Activated CD4-positive, alpha-beta T cell treated with anti-CD3 and anti-CD28 coated beads, Interleukin-2, amount 10 ng/mL, durations not matched to agents 24 days and 14 days (primary cell): ENCODE results near the gene CABLES1. TPM values are rescaled to one million over a fixed set of nuclear protein-coding genes. Genes with fewer than 3 reads are reported as not detected.
"Not testable (repeated sequence)": the region's sequence is repeated elsewhere in the genome, so short reads cannot be mapped to it uniquely, and the experiment has no call there.

ENCODE experiments used
- DNase-seq: peaks from one replicate; pipeline ENCODE4 v3.0.0; 2022
- H3K27ac Mint-ChIP-seq: one replicate; pipeline ENCODE4 v1.8.0; 2022; ENCODE audit warnings: mild to moderate bottlenecking, mixed read lengths
- H3K27me3 Mint-ChIP-seq: one replicate; pipeline ENCODE4 v1.8.0; 2022; ENCODE audit warnings: mixed read lengths
- H3K36me3 Mint-ChIP-seq: one replicate; pipeline ENCODE4 v1.8.0; 2022; ENCODE audit warnings: low read depth, mild to moderate bottlenecking, mixed read lengths
- H3K4me1 Mint-ChIP-seq: one replicate; pipeline ENCODE4 v1.8.0; 2021; ENCODE audit warnings: mixed read lengths
- H3K4me3 Mint-ChIP-seq: one replicate; pipeline ENCODE4 v1.8.0; 2022; ENCODE audit warnings: mild to moderate bottlenecking, moderate library complexity, mixed read lengths
- H3K9me3 Mint-ChIP-seq: one replicate; pipeline ENCODE4 v1.8.0; 2021; ENCODE audit warnings: mixed read lengths
- intact Hi-C: fragments of 100-400 bp; cut with micrococcal nuclease; formaldehyde crosslinking; loops from one replicate; pipeline ENCODE4 v1.15.1; 2023
- total RNA-seq: library from RNA; stranded (reverse); gene quantifications from 2 replicates; pipeline ENCODE4 v1.2.3, GENCODE V29; 2022

CABLES1 gene
- total RNA-seq, 1 donor from 2014 or later = 6.4 TPM

GRCh38 chr18:23102493-23103261 lies 32.6 kb upstream of the CABLES1 start:
- Mint-ChIP-seq H3K4me1 (no peaks in the 10 kb centered on the region), H3K27me3 (peaks cover 4% of the 10 kb centered on the region)
- intact Hi-C loops = no loop called here

DNA sequence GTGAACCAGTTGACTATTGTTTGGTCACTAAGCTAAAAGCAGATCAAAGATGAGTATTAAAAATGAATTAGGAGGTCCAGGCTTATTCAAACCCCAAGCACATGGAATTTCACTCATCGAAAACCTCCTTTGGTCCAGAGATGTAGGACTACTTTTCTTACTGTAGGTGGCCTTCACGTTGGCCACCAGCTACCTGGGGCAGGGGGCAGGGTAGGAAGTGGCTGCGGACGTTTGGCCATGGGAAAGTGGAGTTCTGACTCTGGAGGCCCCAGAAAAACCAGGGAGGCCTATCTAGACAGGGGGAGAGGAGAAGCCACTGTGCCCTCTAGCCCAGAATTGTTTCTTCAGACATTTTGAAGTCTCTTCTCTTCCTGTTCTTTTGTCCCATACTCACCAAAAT lies 31.8 kb upstream of the CABLES1 start:
- Mint-ChIP-seq H3K9me3 (no peaks in the 10 kb centered on the region), H3K27me3 (peaks cover 4% of the 10 kb centered on the region), H3K4me3 (no peak overlapping the region), H3K36me3 (no peaks in the 10 kb centered on the region), H3K27ac (no peak overlapping the region), H3K4me1 (no peaks in the 10 kb centered on the region)
- DNase-seq = no peak
- intact Hi-C loops = no loop called here

More at GRCh38 chr18:23102493-23103261, 32.6 kb upstream of the CABLES1 start:
- Mint-ChIP-seq H3K27ac (no peak overlapping the region), H3K9me3 (no peaks in the 10 kb centered on the region), H3K36me3 (no peaks in the 10 kb centered on the region), H3K4me3 (no peak overlapping the region)
- DNase-seq = no peak

- H3K4me3 Mint-ChIP-seq = no peak overlapping the region
- no peaks in the 10 kb centered on the region for H3K4me1 Mint-ChIP-seq
- H3K27me3 Mint-ChIP-seq = peaks cover 4% of the 10 kb centered on the region
- no peak overlapping the region for H3K27ac Mint-ChIP-seq
- H3K36me3 Mint-ChIP-seq = no peaks in the 10 kb centered on the region
- intact Hi-C loops = no loop called here
- no peak for DNase-seq
- H3K9me3 Mint-ChIP-seq = no peaks in the 10 kb centered on the region
Observed at GRCh38 chr18:23105030-23105429, 30.3 kb upstream of the CABLES1 start.

DNA sequence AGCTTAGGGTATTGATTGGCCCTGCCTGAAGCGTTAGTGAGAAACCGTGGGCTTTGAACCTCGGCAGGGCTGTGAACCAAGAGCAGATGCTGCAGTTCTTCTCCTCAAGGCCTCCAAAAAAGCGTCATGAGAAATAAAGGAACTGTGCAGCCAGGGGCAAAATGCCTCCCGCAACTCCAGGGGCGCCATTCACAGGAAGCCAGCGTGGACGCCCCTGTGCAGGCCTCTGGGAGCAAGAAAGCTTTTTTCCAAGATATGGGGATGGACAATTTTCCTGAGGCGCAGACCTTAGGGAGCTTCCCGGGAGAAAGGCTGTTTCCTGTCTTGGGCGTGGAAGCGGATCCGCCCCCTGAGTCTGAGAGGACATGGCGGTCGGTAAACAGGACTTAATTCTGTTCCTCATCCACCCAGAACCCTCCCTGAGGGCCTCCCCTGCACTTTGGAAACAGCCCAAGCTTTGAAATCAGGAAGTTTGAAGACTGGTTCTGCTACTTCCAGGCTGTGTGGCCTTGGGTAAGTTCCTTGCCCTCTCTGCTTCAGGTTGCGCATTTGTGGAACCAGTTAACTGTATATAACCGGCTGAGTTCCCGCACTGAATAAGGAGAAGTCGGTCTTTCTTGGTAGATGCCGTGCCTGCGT lies 29.6 kb upstream of the CABLES1 start:
- no peak for DNase-seq
- Mint-ChIP-seq H3K27me3 (peaks cover 4% of the 10 kb centered on the region), H3K4me1 (no peaks in the 10 kb centered on the region), H3K4me3 (no peak overlapping the region), H3K36me3 (no peaks in the 10 kb centered on the region), H3K27ac (no peak overlapping the region), H3K9me3 (no peaks in the 10 kb centered on the region)
- intact Hi-C loops = no loop called here

- intact Hi-C loops = no loop called here
- H3K36me3 Mint-ChIP-seq = no peaks in the 10 kb centered on the region
- DNase-seq = no peak
Observed at GRCh38 chr18:23106575-23106974, 28.7 kb upstream of the CABLES1 start.

DNA sequence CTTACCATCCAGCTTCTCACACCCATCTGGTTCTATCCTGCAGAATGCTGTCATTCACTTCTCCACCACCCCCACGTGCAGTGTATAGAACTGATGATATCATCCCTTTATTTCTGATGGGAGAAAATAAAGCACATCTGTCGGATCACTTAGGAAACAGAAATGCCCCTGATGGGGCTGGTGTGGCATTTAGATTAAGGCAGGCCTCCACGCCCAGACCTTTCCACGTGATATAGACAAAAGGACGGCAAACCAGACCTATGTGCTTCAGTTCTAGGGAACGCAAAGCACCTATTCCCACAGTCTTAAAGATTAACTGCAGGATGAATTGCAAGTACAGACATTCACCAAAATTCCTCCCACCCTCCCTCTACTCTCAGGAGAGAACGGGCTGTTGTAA lies 27.6 kb upstream of the CABLES1 start:
- DNase-seq = no peak
- peaks cover 2% of the 10 kb centered on the region for H3K36me3 Mint-ChIP-seq
- H3K27ac Mint-ChIP-seq = no peak overlapping the region
- intact Hi-C loops = no loop called here
- H3K27me3 Mint-ChIP-seq = peaks cover 12% of the 10 kb centered on the region
- H3K4me3 Mint-ChIP-seq = no peak overlapping the region
- H3K9me3 Mint-ChIP-seq = peaks cover 8% of the 10 kb centered on the region
- no peaks in the 10 kb centered on the region for H3K4me1 Mint-ChIP-seq

More at GRCh38 chr18:23106575-23106974, 28.7 kb upstream of the CABLES1 start:
- Mint-ChIP-seq H3K27me3 (peaks cover 9% of the 10 kb centered on the region), H3K4me1 (no peaks in the 10 kb centered on the region), H3K4me3 (no peak overlapping the region), H3K9me3 (peaks cover 5% of the 10 kb centered on the region), H3K27ac (no peak overlapping the region)

DNA sequence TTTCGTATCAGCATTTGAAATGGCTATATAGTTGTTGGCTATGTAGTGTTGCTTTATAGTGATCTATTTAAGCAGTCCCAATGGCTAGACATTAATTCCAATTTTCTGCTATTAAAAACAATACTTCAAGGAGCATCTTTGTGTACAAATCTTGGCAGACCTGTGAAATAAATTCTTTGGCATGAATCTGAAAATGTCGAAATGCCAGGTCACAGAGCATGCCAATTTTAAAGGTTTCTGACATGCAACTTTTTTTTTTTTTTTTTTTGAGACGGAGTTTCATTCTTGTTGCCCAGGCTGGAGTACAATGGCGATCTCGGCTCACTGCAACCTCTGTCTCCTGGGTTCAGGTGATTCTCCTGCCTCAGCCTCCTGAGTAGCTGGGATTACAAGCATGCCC lies 26.8 kb upstream of the CABLES1 start:
- DNase-seq = no peak
- Mint-ChIP-seq H3K36me3 (peaks cover 2% of the 10 kb centered on the region), H3K4me3 (no peak overlapping the region), H3K27me3 (peaks cover 14% of the 10 kb centered on the region), H3K4me1 (no peaks in the 10 kb centered on the region), H3K9me3 (peaks cover 9% of the 10 kb centered on the region), H3K27ac (no peak overlapping the region)
- intact Hi-C loops = no loop called here

GRCh38 chr18:23109163-23109562 lies 26.1 kb upstream of the CABLES1 start:
- peaks cover 17% of the 10 kb centered on the region for H3K27me3 Mint-ChIP-seq
- DNase-seq, H3K27ac Mint-ChIP-seq, H3K36me3 Mint-ChIP-seq, H3K9me3 Mint-ChIP-seq, H3K4me1 Mint-ChIP-seq, intact Hi-C loops, H3K4me3 Mint-ChIP-seq: not testable (repeated sequence)

DNA sequence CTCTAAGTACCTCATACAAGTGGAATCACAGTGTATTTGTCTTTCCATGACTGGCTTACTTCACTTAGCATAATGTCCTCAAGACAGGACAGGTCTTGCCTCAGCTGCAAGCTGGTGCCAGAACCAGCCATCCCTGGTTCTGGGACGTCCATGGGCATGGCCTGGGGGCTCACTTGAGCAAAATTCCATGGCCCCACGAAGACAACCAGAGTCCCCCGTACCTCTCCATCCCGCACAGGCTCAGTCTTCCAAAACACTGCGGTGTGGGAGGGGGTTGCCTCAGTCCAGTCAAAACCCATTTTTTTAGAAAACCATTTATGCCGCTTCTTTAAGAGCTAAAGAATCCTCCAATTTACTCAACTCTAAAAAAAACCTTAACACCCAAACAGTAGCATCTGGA lies 21.7 kb upstream of the CABLES1 start:
- peaks cover 9% of the 10 kb centered on the region for H3K9me3 Mint-ChIP-seq
- H3K4me3 Mint-ChIP-seq = no peak overlapping the region
- intact Hi-C loops = no loop called here
- DNase-seq = no peak
- peaks cover 3% of the 10 kb centered on the region for H3K4me1 Mint-ChIP-seq
- H3K36me3 Mint-ChIP-seq = peaks cover 2% of the 10 kb centered on the region
- peaks cover 23% of the 10 kb centered on the region for H3K27me3 Mint-ChIP-seq
- no peak overlapping the region for H3K27ac Mint-ChIP-seq

DNA sequence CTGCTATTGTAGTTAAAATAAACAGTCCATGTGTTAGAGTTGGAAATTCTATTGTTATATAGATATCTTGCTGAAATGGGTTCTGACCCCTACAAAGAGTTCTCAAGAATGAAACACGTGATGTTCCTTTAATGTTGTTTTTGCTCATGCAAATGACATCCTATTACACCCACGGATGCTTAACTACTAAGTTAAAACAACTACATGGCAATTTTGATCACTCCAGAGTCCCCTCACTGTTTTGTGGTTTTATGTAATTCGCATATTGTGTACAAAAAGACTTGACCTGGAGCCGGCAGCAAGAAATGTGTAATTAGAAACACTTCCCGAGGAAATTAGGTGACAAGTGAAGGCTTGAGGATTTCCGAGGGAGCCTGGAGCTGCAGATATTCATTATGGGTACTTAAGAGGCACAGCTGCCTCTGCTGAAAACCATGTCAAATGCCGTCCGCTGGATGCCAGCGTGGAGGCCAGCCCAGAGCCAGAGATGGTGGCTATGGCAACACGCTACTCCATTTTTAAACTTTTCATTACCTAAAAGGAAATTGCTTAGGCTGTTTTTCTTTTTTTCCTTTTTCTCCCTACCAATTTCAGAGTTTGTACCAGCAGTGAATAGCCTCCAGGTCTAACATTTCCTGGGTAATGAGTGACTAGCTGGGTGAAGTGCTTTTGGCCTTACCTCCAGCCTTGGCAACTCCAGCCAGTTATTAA lies 21.0 kb upstream of the CABLES1 start:
- no peak for DNase-seq
- peaks cover 2% of the 10 kb centered on the region for H3K36me3 Mint-ChIP-seq
- peaks cover 24% of the 10 kb centered on the region for H3K27me3 Mint-ChIP-seq
- peaks cover 3% of the 10 kb centered on the region for H3K4me1 Mint-ChIP-seq
- peaks cover 9% of the 10 kb centered on the region for H3K9me3 Mint-ChIP-seq
- H3K4me3 Mint-ChIP-seq = no peak overlapping the region
- H3K27ac Mint-ChIP-seq = no peak overlapping the region
- intact Hi-C loops = no loop called here

DNA sequence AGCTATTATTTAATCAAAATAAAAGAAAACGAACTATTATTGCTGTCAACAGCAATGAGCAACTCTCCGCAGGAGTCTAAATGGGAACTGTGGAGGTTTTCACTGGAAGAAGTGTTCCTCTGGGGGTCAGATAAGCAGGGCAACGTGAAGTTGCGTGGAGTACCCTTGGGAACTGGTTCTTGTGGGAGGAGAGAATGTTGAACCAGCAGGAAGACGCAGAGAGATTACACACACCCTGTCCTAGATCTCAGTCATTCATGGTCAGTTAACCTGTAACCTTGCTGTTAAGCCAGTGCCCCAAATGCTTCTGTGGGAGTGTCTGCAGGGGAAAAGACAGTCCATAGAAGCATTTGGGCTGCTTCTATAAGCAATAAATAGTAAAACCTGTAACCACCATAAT lies 20.4 kb upstream of the CABLES1 start:
- H3K27me3 Mint-ChIP-seq = peaks cover 26% of the 10 kb centered on the region
- no peak overlapping the region for H3K4me3 Mint-ChIP-seq
- intact Hi-C loops = no loop called here
- no peak overlapping the region for H3K27ac Mint-ChIP-seq
- DNase-seq = no peak
- H3K36me3 Mint-ChIP-seq = peaks cover 2% of the 10 kb centered on the region
- peaks cover 9% of the 10 kb centered on the region for H3K9me3 Mint-ChIP-seq
- peaks cover 3% of the 10 kb centered on the region for H3K4me1 Mint-ChIP-seq

- no peak overlapping the region for H3K4me3 Mint-ChIP-seq
- peaks cover 2% of the 10 kb centered on the region for H3K36me3 Mint-ChIP-seq
- intact Hi-C loops = no loop called here
- no peak overlapping the region for H3K27ac Mint-ChIP-seq
- peaks cover 9% of the 10 kb centered on the region for H3K9me3 Mint-ChIP-seq
- DNase-seq = no peak
- H3K4me1 Mint-ChIP-seq = peaks cover 3% of the 10 kb centered on the region
- H3K27me3 Mint-ChIP-seq = peaks cover 26% of the 10 kb centered on the region
Observed at GRCh38 chr18:23115683-23116096, 19.6 kb upstream of the CABLES1 start.

DNA sequence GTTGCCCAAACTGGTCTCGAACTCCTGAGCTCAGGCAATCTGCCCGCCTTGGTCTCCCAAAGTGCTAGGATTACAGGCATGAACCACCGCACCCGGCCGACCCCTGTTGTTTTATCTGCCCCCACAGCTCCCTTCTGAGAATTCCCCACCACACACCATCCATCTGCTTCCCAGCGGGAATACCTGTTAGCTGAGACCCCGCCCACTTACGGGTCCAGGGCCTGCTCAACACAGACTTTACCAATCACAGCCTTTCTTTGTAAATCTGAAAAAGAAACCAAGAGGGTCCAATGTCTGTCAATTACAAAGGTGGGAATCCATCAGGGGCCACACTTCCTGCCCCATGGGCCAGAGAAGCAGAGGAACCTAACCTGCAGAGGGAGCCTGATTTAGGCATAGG lies 14.2 kb upstream of the CABLES1 start:
- peaks cover 1% of the 10 kb centered on the region for H3K4me1 Mint-ChIP-seq
- no peaks in the 10 kb centered on the region for H3K36me3 Mint-ChIP-seq
- H3K4me3 Mint-ChIP-seq = no peak overlapping the region
- DNase-seq = no peak
- intact Hi-C loops = no loop called here
- H3K27ac Mint-ChIP-seq = no peak overlapping the region
- H3K27me3 Mint-ChIP-seq = peaks cover 5% of the 10 kb centered on the region
- no peaks in the 10 kb centered on the region for H3K9me3 Mint-ChIP-seq
